Lung (tissue), 12 donors: ENCODE measurements around the gene SLC35F5. TPM values are rescaled to one million over a fixed set of nuclear protein-coding genes. Genes with fewer than 3 reads are reported as not detected.
A peak's percentile ranks its signal among the peaks of the same experiment; 100 is the strongest.

Source experiments
- ATAC-seq: fragments of 200-7000 bp; cut with Tn5 transposase; one replicate; pipeline ENCODE4 v1.9.1; 2020; ENCODE audit warnings: moderate number of reproducible peaks; ENCODE audit not compliant: insufficient read depth, low FRiP score
- DNase-seq, 3 donors: peaks; one replicate each; pipeline ENCODE4 v3.0.0-alpha.2; 2013 to 2017
- H3K27ac ChIP-seq, 2 donors: one replicate each; pipeline ENCODE4 v1.5.1; 2013; ENCODE audit warnings: mild to moderate bottlenecking in 2 of 2, moderate library complexity in 2 of 2, control low read depth in 1 of 2, inconsistent platforms in 1 of 2, low read depth in 1 of 2, low read length in 1 of 2
- H3K27me3 ChIP-seq, 3 donors: one replicate each; pipeline ENCODE4 v1.5.1; 2013; ENCODE audit warnings: low read length in 2 of 3; ENCODE audit not compliant: control insufficient read depth in 3 of 3, insufficient read depth in 3 of 3
- H3K36me3 ChIP-seq, 4 donors: one replicate each; pipeline ENCODE4 v1.5.1; 2013; ENCODE audit warnings: low read length in 4 of 4, mild to moderate bottlenecking in 1 of 4, moderate library complexity in 1 of 4; ENCODE audit not compliant: control insufficient read depth in 4 of 4, insufficient read depth in 4 of 4
- H3K4me1 ChIP-seq, 5 donors: one replicate each; pipeline ENCODE4 v1.5.1; 2013; ENCODE audit warnings: low read length in 5 of 5, mild to moderate bottlenecking in 2 of 5, moderate library complexity in 1 of 5; ENCODE audit not compliant: control insufficient read depth in 5 of 5, insufficient read depth in 5 of 5
- H3K4me3 ChIP-seq: one replicate; pipeline ENCODE4 v1.5.1; 2013; ENCODE audit warnings: mild to moderate bottlenecking, control low read depth, moderate library complexity
- H3K9ac ChIP-seq, 2 donors: one replicate each; pipeline ENCODE4 v1.5.1; 2013; ENCODE audit warnings: low read length in 2 of 2, control low read depth in 1 of 2; ENCODE audit not compliant: insufficient read depth in 1 of 2
- H3K9me3 ChIP-seq, 4 donors: one replicate each; pipeline ENCODE4 v1.5.1; 2013; ENCODE audit warnings: low read length in 3 of 4, mild to moderate bottlenecking in 1 of 4, moderate library complexity in 1 of 4; ENCODE audit not compliant: control insufficient read depth in 4 of 4, insufficient read depth in 3 of 4
- CTCF ChIP-seq: IDR thresholded peaks from 2 replicates; pipeline ENCODE4 v1.5.1; 2012; ENCODE audit warnings: mild to moderate bottlenecking; ENCODE audit errors: control extremely low read depth, extremely low read depth
- whole genome bisulfite sequencing, 2 donors: extraction: QIAGEN DNeasy Blood & Tissue Kit; methylation state at CpG; one replicate each; pipeline ENCODE4 v1.1.7; 2013; 5-methylcytosine and 5-hydroxymethylcytosine counted together
- polyA plus RNA-seq, 2 donors: library from polyadenylated mRNA; stranded (reverse); fragments of 200-250 nt; gene quantifications; one replicate each; pipeline ENCODE4 v1.2.1, GENCODE V29; 2013
- total RNA-seq, 2 donors: library from RNA; depleted of rRNA in 1 of 2; stranded (reverse); fragments of >200 nt in 1 of 2; gene quantifications; one replicate each; pipeline ENCODE4 v1.2.1, GENCODE V29; 2014 to 2021
- donor health status: control.
- donor health status: control.
- donor health status: Bipolar disorder and iron deficiency.
- donor health status: healthy.
- donor health status: DM: yes; HTN: yes; CAD: no.

Gene SLC35F5
- total and polyA plus RNA-seq, 4 donors = 17.8 to 216 (median 37.9) TPM

GRCh38 chr2:113762377-113763118 lies 6.1 kb upstream of the SLC35F5 start:
- WGBS, 2 donors = 86 to 89% methylated on average over 3 of the region's 3 CpGs
- Histone ChIP-seq H3K9ac (no peak overlapping the region), H3K4me1 (peaks cover 0 to 2% (median 0%) of the 10 kb centered on the region in 5 donors), H3K27ac (no peak overlapping the region), H3K27me3 (no peaks in the 10 kb centered on the region), H3K4me3 (no peak overlapping the region), H3K9me3 (no peaks in the 10 kb centered on the region), H3K36me3 (no peaks in the 10 kb centered on the region)
- DNase-seq (no peak), ATAC-seq (no peak)
- TF ChIP-seq CTCF = no peak

- Histone ChIP-seq H3K4me1 (peaks cover 0 to 7% (median 0%) of the 10 kb centered on the region in 5 donors), H3K9me3 (no peaks in the 10 kb centered on the region), H3K27me3 (no peaks in the 10 kb centered on the region), H3K4me3 (no peak overlapping the region), H3K27ac (peak overlapping the region in 1 of 2 donors; percentile 83), H3K9ac (no peak overlapping the region), H3K36me3 (no peaks in the 10 kb centered on the region)
- TF ChIP-seq CTCF = no peak
- DNase-seq (peak in 2 of 3 donors; percentile 17 to 18), ATAC-seq (no peak)
- WGBS, 2 donors = 46 to 67% methylated on average over 1 of the region's 1 CpG
Observed at GRCh38 chr2:113760400-113760799, 4.0 kb upstream of the SLC35F5 start.

DNA sequence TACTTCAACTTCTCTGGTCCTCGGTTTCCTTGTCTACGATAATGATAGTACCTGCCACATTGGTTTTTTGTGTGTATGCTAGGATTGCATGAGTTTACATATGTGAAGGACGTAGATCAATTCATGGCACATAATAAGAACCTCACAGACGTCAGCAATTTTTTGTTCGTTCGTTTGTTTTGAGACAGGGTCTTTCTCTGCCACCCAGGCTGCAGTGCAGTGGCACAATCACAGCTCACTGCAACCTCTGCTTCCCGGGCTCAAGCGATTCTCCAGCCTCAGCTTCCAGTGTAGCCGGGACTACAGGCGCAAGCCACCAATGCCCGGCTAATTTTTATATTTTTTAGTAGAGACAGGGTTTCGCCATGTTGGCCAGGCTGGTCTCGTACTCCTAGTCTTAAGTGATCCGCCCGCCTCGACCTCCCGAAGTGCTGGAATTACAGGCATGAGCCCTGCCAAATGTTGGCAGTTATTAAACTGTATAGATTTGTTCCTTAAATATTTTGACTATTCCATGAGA lies 756 bp upstream of the SLC35F5 start:
- ATAC-seq (no peak), DNase-seq (peak in 1 of 3 donors; percentile 20)
- Histone ChIP-seq H3K9me3 (no peaks in the 10 kb centered on the region), H3K36me3 (peaks cover 0 to 7% (median 0%) of the 10 kb centered on the region in 4 donors), H3K4me3 (peak overlapping the region; percentile 58), H3K4me1 (peaks cover 0 to 20% (median 2%) of the 10 kb centered on the region in 5 donors), H3K27me3 (no peaks in the 10 kb centered on the region), H3K27ac (peak overlapping the region; percentile 94), H3K9ac (peak overlapping the region; percentile 88 to 100)
- 19 to 26% methylated on average over 17 of the region's 17 CpGs for WGBS, 2 donors
- no peak for TF ChIP-seq CTCF
